Sigmoid colon (tissue), 7 donors: Measurements from ENCODE around the gene SRRM4. TPM values are rescaled to one million over a fixed set of nuclear protein-coding genes. Genes with fewer than 3 reads are reported as not detected.
"Not testable (repeated sequence)": the region's sequence is repeated elsewhere in the genome, so short reads cannot be mapped to it uniquely, and the experiment has no call there.

Source experiments
- DNase-seq: peaks from one replicate; pipeline ENCODE4 v3.0.0-alpha.2; 2019
- H3K27ac ChIP-seq, 4 donors: fragments of 200-600 bp; sonication (generic); one replicate each; pipeline ENCODE4 v1.5.1; 2016 to 2019; ENCODE audit warnings: mild to moderate bottlenecking in 1 of 4
- H3K27me3 ChIP-seq, 3 donors: fragments of 200-600 bp; sonication (generic); one replicate each; pipeline ENCODE4 v1.5.1; 2019; ENCODE audit warnings: mild to moderate bottlenecking in 1 of 3
- H3K36me3 ChIP-seq, 4 donors: fragments of 200-600 bp; sonication (generic); one replicate each; pipeline ENCODE4 v1.5.1; 2016 to 2019
- H3K4me1 ChIP-seq, 4 donors: fragments of 200-600 bp; sonication (generic); one replicate each; pipeline ENCODE4 v1.5.1; 2017 to 2019
- H3K4me3 ChIP-seq, 4 donors: fragments of 200-600 bp; sonication (generic); one replicate each; pipeline ENCODE4 v1.5.1; 2017 to 2019; ENCODE audit warnings: mild to moderate bottlenecking in 2 of 4, moderate library complexity in 1 of 4
- H3K9me3 ChIP-seq, 4 donors: fragments of 200-600 bp in 3 of 4; sonication (generic) in 3 of 4; one replicate each; pipeline versions ENCODE4 v1.5.1 to v1.6.1; 2013 to 2019
- CTCF ChIP-seq, 4 experiments: fragments of 450-650 bp in 3 of 4; fragments of 200-600 bp in 1 of 4; IDR thresholded peaks; one replicate each; pipeline ENCODE4 v1.5.1; 2016 to 2019; ENCODE audit warnings: antibody characterized with exemption in 4 of 4, mild to moderate bottlenecking in 3 of 4, moderate library complexity in 2 of 4
- EP300 ChIP-seq, 4 donors: sonication (generic); formaldehyde crosslinking; IDR thresholded peaks; one replicate each; pipeline ENCODE4 v1.6.1; 2017; ENCODE audit warnings: antibody characterized with exemption in 4 of 4
- POLR2A ChIP-seq, 2 donors: fragments of 450-650 bp; IDR thresholded peaks; one replicate each; pipeline ENCODE4 v1.6.1; 2016; ENCODE audit warnings: antibody characterized with exemption in 2 of 2, mild to moderate bottlenecking in 2 of 2, moderate library complexity in 2 of 2
- POLR2AphosphoS5 ChIP-seq, 4 donors: sonication (generic); formaldehyde crosslinking; IDR thresholded peaks; one replicate each; pipeline ENCODE4 v1.6.1; 2017; ENCODE audit warnings: antibody characterized with exemption in 4 of 4
- WGBS, 2 donors: extraction: QIAGEN DNeasy Blood & Tissue Kit; methylation state at CpG; one replicate each; pipeline ENCODE4 v1.1.7; 2013; 5-methylcytosine and 5-hydroxymethylcytosine counted together
- intact Hi-C: fragments of 100-400 bp; cut with DNase I; formaldehyde crosslinking; loops from one replicate; pipeline ENCODE4 v1.15.1; 2023
- polyA plus RNA-seq, 3 donors: library from polyadenylated mRNA; stranded (reverse); fragments of 200-250 nt; gene quantifications; one replicate each; pipeline ENCODE4 v1.2.3, GENCODE V29; 2013
- total RNA-seq, 4 donors: library from RNA; depleted of rRNA; stranded (reverse); fragments of >200 nt; gene quantifications; one replicate each; pipeline ENCODE4 v1.1.0, GENCODE V29; 2016
- donor health status: healthy with polysubstance abuse.
- donor health status: Bipolar disorder and iron deficiency.
- donor health status: healthy.

Gene SRRM4
- total and polyA plus RNA-seq, 7 donors, result under 0.01 to 0.14 (median 0.07) TPM; not detected in 4

- Histone ChIP-seq H3K4me1 (no peaks in the 10 kb centered on the region), H3K36me3 (no peaks in the 10 kb centered on the region), H3K27ac (no peak overlapping the region), H3K27me3 (peaks cover 0 to 51% (median 10%) of the 10 kb centered on the region in 3 donors), H3K9me3 (no peaks in the 10 kb centered on the region), H3K4me3 (no peak overlapping the region)
- no peak for TF ChIP-seq POLR2AphosphoS5 (IDR thresholded peaks at IDR 0.05)
- DNase-seq, result no peak
- 23 to 27% methylated on average over 21 of the region's 21 CpGs for WGBS, 2 donors
- intact Hi-C loops, result no loop called here
Measured at GRCh38 chr12:119020406-119021360, 39.3 kb downstream of the SRRM4 start.

GRCh38 chr12:119024356-119024755 lies 43.0 kb downstream of the SRRM4 start:
- Histone ChIP-seq H3K27ac (no peak overlapping the region), H3K4me3 (no peak overlapping the region), H3K27me3 (peaks cover 0 to 27% (median 10%) of the 10 kb centered on the region in 3 donors), H3K4me1 (no peaks in the 10 kb centered on the region), H3K9me3 (no peaks in the 10 kb centered on the region), H3K36me3 (no peaks in the 10 kb centered on the region)
- TF ChIP-seq CTCF (IDR thresholded peaks at IDR 0.05) (no peak), POLR2AphosphoS5 (IDR thresholded peaks at IDR 0.05) (no peak), POLR2A (IDR thresholded peaks at IDR 0.05) (no peak), EP300 (IDR thresholded peaks at IDR 0.05) (no peak)
- 34 to 39% methylated on average over 3 of the region's 3 CpGs for WGBS, 2 donors
- DNase-seq, result no peak
- intact Hi-C loops, result no loop called here

GRCh38 chr12:119025786-119026185 lies 44.4 kb downstream of the SRRM4 start:
- no peak overlapping the region for H3K27ac ChIP-seq
- H3K4me3 ChIP-seq, result no peak overlapping the region
- H3K27me3 ChIP-seq, result peaks cover 0 to 12% (median 0%) of the 10 kb centered on the region in 3 donors
- DNase-seq, result no peak
- H3K4me1 ChIP-seq, result no peaks in the 10 kb centered on the region
- H3K9me3 ChIP-seq, result no peaks in the 10 kb centered on the region
- intact Hi-C loops, result no loop called here
- no peaks in the 10 kb centered on the region for H3K36me3 ChIP-seq
- TF ChIP-seq EP300 (IDR thresholded peaks at IDR 0.05), result no peak
- no peak for TF ChIP-seq POLR2A (IDR thresholded peaks at IDR 0.05)
- TF ChIP-seq CTCF (IDR thresholded peaks at IDR 0.05), result no peak
- TF ChIP-seq POLR2AphosphoS5 (IDR thresholded peaks at IDR 0.05), result no peak
- 83 to 89% methylated on average over 3 of the region's 3 CpGs for WGBS, 2 donors

GRCh38 chr12:119033332-119033731 lies 52.0 kb downstream of the SRRM4 start:
- H3K9me3 ChIP-seq, H3K36me3 ChIP-seq, H3K27me3 ChIP-seq, DNase-seq, H3K4me3 ChIP-seq, intact Hi-C loops, H3K4me1 ChIP-seq, H3K27ac ChIP-seq: not testable (repeated sequence)
- 87 to 91% methylated on average over 14 of the region's 14 CpGs for WGBS, 2 donors

- TF ChIP-seq CTCF (IDR thresholded peaks at IDR 0.05) (peak; percentile 26 to 55 (median 46)), EP300 (IDR thresholded peaks at IDR 0.05) (no peak)
- Histone ChIP-seq H3K36me3 (no peaks in the 10 kb centered on the region), H3K27me3 (peaks cover 0 to 6% (median 0%) of the 10 kb centered on the region in 3 donors), H3K9me3 (no peaks in the 10 kb centered on the region), H3K4me1 (no peaks in the 10 kb centered on the region), H3K4me3 (no peak overlapping the region), H3K27ac (no peak overlapping the region)
- intact Hi-C loops, result loop anchor here (5.0 kb wide), 1 partner anchor 380 kb away; no protein-coding TSS in a partner anchor
- 52 to 57% methylated on average over 17 of the region's 17 CpGs for WGBS, 2 donors
- DNase-seq, result no peak
Measured at GRCh38 chr12:119036878-119037825, 55.8 kb downstream of the SRRM4 start.
